Mesendoderm (in vitro differentiated cells): Measurements from ENCODE around the gene NTNG2.

Source experiments
- DNase-seq: peaks from one replicate; pipeline ENCODE4 v3.0.0; 2013
- H2AK5ac ChIP-seq: 2 replicates; pipeline ENCODE4 v1.6.1; 2013; ENCODE audit warnings: low read length, inconsistent platforms
- H2BK120ac ChIP-seq: 2 replicates; pipeline ENCODE4 v1.6.1; 2013; ENCODE audit warnings: low read depth, mild to moderate bottlenecking, low read length, moderate library complexity, mixed read lengths
- H2BK15ac ChIP-seq: replicated peaks from 2 replicates; pipeline ENCODE4 v1.6.1; 2013; ENCODE audit warnings: low read depth, mild to moderate bottlenecking, moderate library complexity
- H2BK5ac ChIP-seq: 2 replicates; pipeline ENCODE4 v1.6.1; 2013; ENCODE audit warnings: low read length, inconsistent platforms
- H3K18ac ChIP-seq: 2 replicates; pipeline ENCODE4 v1.6.1; 2013; ENCODE audit warnings: mild to moderate bottlenecking, low read length, mixed read lengths
- H3K23ac ChIP-seq: one replicate; pipeline ENCODE4 v1.6.1; 2013; ENCODE audit warnings: low read length
- H3K27ac ChIP-seq: 2 replicates; pipeline ENCODE4 v1.5.1; 2013; ENCODE audit warnings: low read depth, mild to moderate bottlenecking, inconsistent platforms, low read length, moderate library complexity
- H3K27me3 ChIP-seq: 2 replicates; pipeline ENCODE4 v1.6.1; 2013; ENCODE audit warnings: low read length, control low read depth, mild to moderate bottlenecking, inconsistent platforms; ENCODE audit not compliant: insufficient read depth, poor library complexity
- H3K36me3 ChIP-seq: 2 replicates; pipeline ENCODE4 v1.6.1; 2013; ENCODE audit warnings: low read length, inconsistent platforms; ENCODE audit not compliant: control insufficient read depth, insufficient read depth
- H3K4ac ChIP-seq: one replicate; pipeline ENCODE4 v1.6.1; 2013; ENCODE audit warnings: low read depth, mild to moderate bottlenecking, low read length, moderate library complexity
- H3K4me1 ChIP-seq: 2 replicates; pipeline ENCODE4 v1.6.1; 2013; ENCODE audit warnings: low read depth, low read length, inconsistent platforms; ENCODE audit not compliant: control insufficient read depth
- H3K4me2 ChIP-seq: 2 replicates; pipeline ENCODE4 v1.6.1; 2013; ENCODE audit warnings: low read length
- H3K4me3 ChIP-seq: 2 replicates; pipeline ENCODE4 v1.5.1; 2013; ENCODE audit warnings: mild to moderate bottlenecking, low read length
- H3K56ac ChIP-seq: one replicate; pipeline ENCODE4 v1.6.1; 2013; ENCODE audit warnings: low read length
- H3K79me1 ChIP-seq: 2 replicates; pipeline ENCODE4 v1.6.1; 2013; ENCODE audit warnings: low read length, inconsistent platforms
- H3K79me2 ChIP-seq: 2 replicates; pipeline ENCODE4 v1.6.1; 2013; ENCODE audit warnings: mild to moderate bottlenecking, low read length; ENCODE audit not compliant: control insufficient read depth, insufficient read depth
- H3K9ac ChIP-seq: 2 replicates; pipeline ENCODE4 v1.6.1; 2013; ENCODE audit warnings: low read length, inconsistent platforms
- H4K5ac ChIP-seq: one replicate; pipeline ENCODE4 v1.6.1; 2013; ENCODE audit warnings: low read length
- H4K8ac ChIP-seq: one replicate; pipeline ENCODE4 v1.6.1; 2013; ENCODE audit warnings: low read depth, mild to moderate bottlenecking, control low read depth, low read length, moderate library complexity
- WGBS: extraction: QIAGEN DNeasy Blood & Tissue Kit; methylation state at CpG from one replicate; pipeline ENCODE4 v1.1.7; 2013; ENCODE audit warnings: low lambda C conversion rate, missing lambda C conversion rate; ENCODE audit not compliant: insufficient coverage; ENCODE audit errors: extremely low coverage; 5-methylcytosine and 5-hydroxymethylcytosine counted together

The NTNG2 gene

GRCh38 chr9:132249123-132249522 lies 87.3 kb downstream of the NTNG2 start:
- Histone ChIP-seq H3K23ac (no peak overlapping the region), H3K79me1 (no peaks in the 10 kb centered on the region), H4K5ac (no peak overlapping the region), H3K4me1 (no peaks in the 10 kb centered on the region), H3K4me2 (no peak overlapping the region), H4K8ac (no peak overlapping the region), H2BK15ac (no peak overlapping the region), H2BK120ac (no peak overlapping the region), H3K79me2 (no peaks in the 10 kb centered on the region), H3K27me3 (no peaks in the 10 kb centered on the region), H3K9ac (no peak overlapping the region), H3K27ac (no peak overlapping the region), H3K36me3 (no peaks in the 10 kb centered on the region), H3K4ac (no peak overlapping the region), H2AK5ac (no peak overlapping the region), H3K56ac (no peak overlapping the region), H3K18ac (no peak overlapping the region), H2BK5ac (no peak overlapping the region), H3K4me3 (no peak overlapping the region)
- WGBS = no CpG with 5 or more reads among the region's 6 CpGs
- no peak for DNase-seq

DNA sequence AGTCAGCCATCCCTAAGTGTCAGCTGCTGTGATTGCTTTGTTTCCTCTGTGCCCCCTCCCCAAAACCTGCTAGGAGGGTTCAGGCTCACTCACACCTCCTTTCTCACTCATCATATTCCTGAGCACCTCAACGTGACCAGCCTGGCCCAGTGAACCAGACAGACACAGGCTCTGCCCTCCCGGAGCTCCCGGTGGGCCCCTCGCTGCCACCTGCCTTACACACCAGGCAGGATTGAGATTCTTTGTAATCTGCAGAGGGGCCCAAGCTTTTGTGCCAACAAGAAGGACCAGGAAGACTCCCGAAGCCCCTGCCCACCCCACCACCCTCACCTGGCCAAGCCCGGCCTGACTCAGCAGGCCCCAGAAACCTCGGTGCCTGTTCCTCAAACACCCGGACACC lies 87.8 kb downstream of the NTNG2 start:
- H3K23ac ChIP-seq = no peak overlapping the region
- no CpG with 5 or more reads among the region's 8 CpGs for WGBS
- DNase-seq = no peak

GRCh38 chr9:132250324-132251262 lies 88.7 kb downstream of the NTNG2 start:
- no peak overlapping the region for H3K18ac ChIP-seq
- no peak overlapping the region for H2BK15ac ChIP-seq
- H3K4me2 ChIP-seq = no peak overlapping the region
- no CpG with 5 or more reads among the region's 20 CpGs for WGBS
- H3K4me1 ChIP-seq = no peaks in the 10 kb centered on the region
- no peak for DNase-seq
- no peaks in the 10 kb centered on the region for H3K36me3 ChIP-seq
- H2AK5ac ChIP-seq = no peak overlapping the region
- H3K79me1 ChIP-seq = no peaks in the 10 kb centered on the region
- H3K27ac ChIP-seq = no peak overlapping the region
- no peak overlapping the region for H3K9ac ChIP-seq
- no peak overlapping the region for H3K23ac ChIP-seq
- no peak overlapping the region for H3K56ac ChIP-seq
- H3K4me3 ChIP-seq = no peak overlapping the region
- no peaks in the 10 kb centered on the region for H3K79me2 ChIP-seq
- H3K4ac ChIP-seq = no peak overlapping the region
- no peak overlapping the region for H4K5ac ChIP-seq
- no peaks in the 10 kb centered on the region for H3K27me3 ChIP-seq
- no peak overlapping the region for H2BK5ac ChIP-seq
- H2BK120ac ChIP-seq = no peak overlapping the region
- H4K8ac ChIP-seq = no peak overlapping the region

More for the DNA sequence above, 87.8 kb downstream of the NTNG2 start:
- no peak overlapping the region for H4K5ac ChIP-seq
- H3K4ac ChIP-seq = no peak overlapping the region
- no peaks in the 10 kb centered on the region for H3K79me1 ChIP-seq
- no peak overlapping the region for H3K56ac ChIP-seq
- no peak overlapping the region for H2BK120ac ChIP-seq
- H3K18ac ChIP-seq = no peak overlapping the region
- H2BK15ac ChIP-seq = no peak overlapping the region
- H2BK5ac ChIP-seq = no peak overlapping the region
- no peaks in the 10 kb centered on the region for H3K4me1 ChIP-seq
- H3K27me3 ChIP-seq = no peaks in the 10 kb centered on the region
- H3K27ac ChIP-seq = no peak overlapping the region
- no peak overlapping the region for H3K4me3 ChIP-seq
- no peak overlapping the region for H4K8ac ChIP-seq
- H3K4me2 ChIP-seq = no peak overlapping the region
- H3K9ac ChIP-seq = no peak overlapping the region
- H2AK5ac ChIP-seq = no peak overlapping the region
- no peaks in the 10 kb centered on the region for H3K36me3 ChIP-seq
- no peaks in the 10 kb centered on the region for H3K79me2 ChIP-seq

- Histone ChIP-seq H4K8ac (no peak overlapping the region), H2BK15ac (no peak overlapping the region), H3K18ac (no peak overlapping the region), H3K4ac (no peak overlapping the region), H4K5ac (no peak overlapping the region), H3K4me3 (no peak overlapping the region), H2BK5ac (no peak overlapping the region), H3K79me1 (no peaks in the 10 kb centered on the region), H3K36me3 (peaks cover 13% of the 10 kb centered on the region), H3K27ac (no peak overlapping the region), H3K79me2 (no peaks in the 10 kb centered on the region), H3K9ac (no peak overlapping the region), H3K56ac (no peak overlapping the region), H2AK5ac (no peak overlapping the region), H2BK120ac (no peak overlapping the region), H3K27me3 (no peaks in the 10 kb centered on the region), H3K23ac (peak overlapping the region; percentile 9), H3K4me2 (no peak overlapping the region), H3K4me1 (no peaks in the 10 kb centered on the region)
- DNase-seq = no peak
- no CpG with 5 or more reads among the region's 3 CpGs for WGBS
Measured at GRCh38 chr9:132260846-132261245, 99.0 kb downstream of the NTNG2 start.

DNA sequence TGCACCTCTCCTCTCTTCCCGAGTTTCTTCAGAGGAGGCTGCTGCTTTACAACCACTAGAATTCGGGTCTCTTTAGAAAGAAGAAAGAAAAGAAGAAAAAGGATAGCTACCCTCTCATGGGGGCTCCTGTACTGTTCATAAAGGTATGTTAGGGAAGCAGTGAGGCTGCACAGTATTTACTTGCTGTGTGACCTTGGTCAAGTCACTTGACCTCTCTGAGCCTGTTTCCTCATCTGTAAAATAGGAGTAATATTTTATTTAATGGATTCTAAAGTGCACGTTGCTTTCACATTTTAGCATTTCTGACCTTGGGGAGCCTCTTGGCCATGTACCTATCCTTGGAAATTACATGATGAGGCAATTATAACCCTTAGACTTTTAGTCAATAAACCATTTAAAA lies 104.2 kb downstream of the NTNG2 start:
- Histone ChIP-seq H3K23ac (no peak overlapping the region), H2BK15ac (no peak overlapping the region), H3K27ac (no peak overlapping the region), H2BK5ac (no peak overlapping the region), H2AK5ac (no peak overlapping the region), H3K9ac (no peak overlapping the region), H4K8ac (no peak overlapping the region), H3K4me2 (no peak overlapping the region), H3K4ac (no peak overlapping the region), H3K18ac (no peak overlapping the region), H3K79me2 (no peaks in the 10 kb centered on the region), H4K5ac (no peak overlapping the region), H2BK120ac (no peak overlapping the region), H3K36me3 (peaks cover 20% of the 10 kb centered on the region), H3K4me1 (no peaks in the 10 kb centered on the region), H3K27me3 (no peaks in the 10 kb centered on the region), H3K79me1 (no peaks in the 10 kb centered on the region), H3K4me3 (no peak overlapping the region), H3K56ac (no peak overlapping the region)
- WGBS = no CpG with 5 or more reads among the region's 3 CpGs
- no peak for DNase-seq
